Sciatic nerve (tissue), 2 donors: ENCODE data around the gene TMEM203. TPM values are rescaled to one million over a fixed set of nuclear protein-coding genes. Genes with fewer than 3 reads are reported as not detected.

ENCODE experiments used
- ATAC-seq: fragments of 200-7000 bp; cut with Tn5 transposase; one replicate; pipeline ENCODE4 v1.9.1; 2020; ENCODE audit warnings: mild to moderate bottlenecking, moderate library complexity
- DNase-seq: peaks from one replicate; pipeline ENCODE4 v3.0.0-alpha.2; 2020; ENCODE audit warnings: low spot score
- intact Hi-C: fragments of 100-400 bp; cut with DNase I; formaldehyde crosslinking; loops from one replicate; pipeline ENCODE4 v1.14.2; 2022
- total RNA-seq: library from RNA; stranded (reverse); fragmentation: NEBNext Ultra II Directional; extraction: Animal tissue kit (Norgen Biotek cat#: 25700); gene quantifications from one replicate; pipeline ENCODE4 v1.2.1, GENCODE V29; 2021
- donor health status: DM: no; HTN: no; CAD: no.
- donor health status: DM: no; HTN: no; CAD: no.

The TMEM203 gene
- total RNA-seq, 1 donor from 2014 or later: 25.6 TPM

DNA sequence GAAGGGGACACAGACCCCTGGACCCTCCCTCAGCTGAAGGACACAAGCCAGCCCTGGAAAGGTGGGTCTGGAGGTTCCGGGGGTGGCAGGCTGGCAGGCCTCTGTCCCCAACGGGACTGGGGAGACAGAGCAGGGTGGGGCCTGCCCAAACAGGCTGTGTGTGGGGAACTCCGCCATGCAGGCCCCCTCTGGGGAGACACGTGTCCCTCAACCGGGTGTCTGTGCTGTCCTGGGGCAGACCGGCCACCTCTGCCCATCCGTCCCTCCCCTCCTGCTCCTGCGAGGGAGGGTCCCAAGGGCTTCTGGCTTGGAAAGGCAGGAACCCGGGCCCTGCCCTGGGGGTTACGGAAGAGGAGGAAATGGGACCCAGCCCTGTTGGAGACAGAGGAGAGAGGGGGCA lies 26.7 kb upstream of the TMEM203 start:
- DNase-seq (no peak), ATAC-seq (no peak)
- intact Hi-C loops: loop anchor here (5.0 to 10.0 kb wide), 2 partner anchors 47 to 110 kb away; partner anchors contain the start of genes ANAPC2 and SSNA1

DNA sequence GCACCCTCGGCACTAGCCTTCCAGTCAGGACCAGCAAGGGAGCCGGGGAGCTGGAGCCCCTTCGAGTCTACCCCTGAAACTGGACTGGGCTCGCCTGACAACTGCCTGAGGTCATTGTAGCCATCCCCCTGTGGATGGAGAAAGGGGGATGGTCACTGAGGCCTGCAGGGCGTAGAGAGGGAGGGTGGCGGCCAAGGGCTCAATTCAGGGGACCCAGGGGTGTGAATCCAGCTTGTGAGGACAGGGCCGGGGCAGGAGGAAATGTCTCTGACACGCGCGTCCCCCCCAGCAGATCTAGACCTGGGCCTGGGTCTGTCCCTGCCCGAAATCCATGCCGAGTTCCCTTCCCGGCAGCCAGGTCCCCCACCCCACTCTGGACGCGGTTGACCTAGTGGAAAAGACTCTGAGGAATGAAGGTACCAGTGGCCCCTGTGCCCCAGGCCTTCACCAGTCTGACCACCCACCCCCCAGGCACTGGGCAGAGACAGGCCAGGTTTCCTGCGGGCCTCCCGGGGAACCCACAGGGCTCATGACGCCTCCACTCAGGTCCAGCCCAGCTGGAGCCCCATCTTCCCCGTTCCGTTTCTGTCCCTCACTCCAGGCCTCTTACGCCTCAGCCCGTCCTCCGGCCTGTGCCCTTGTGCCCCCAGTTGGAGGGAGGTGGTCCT lies 26.1 kb upstream of the TMEM203 start:
- intact Hi-C loops: loop anchor here (5.0 to 10.0 kb wide), 2 partner anchors 47 to 109 kb away; partner anchors contain the start of genes ANAPC2 and SSNA1
- DNase-seq (no peak), ATAC-seq (no peak)

GRCh38 chr9:137230705-137231371 lies 25.4 kb upstream of the TMEM203 start, which contains the start of gene SLC34A3:
Gene SLC34A3, plus strand, starts transcription at chr9:137230901. Its CDS starts 802 bp downstream, at chr9:137231703.
- intact Hi-C loops: loop anchor here (5.0 to 10.0 kb wide), 2 partner anchors 46 to 109 kb away; partner anchors contain the start of genes ANAPC2 and SSNA1
- no peak for ATAC-seq

DNA sequence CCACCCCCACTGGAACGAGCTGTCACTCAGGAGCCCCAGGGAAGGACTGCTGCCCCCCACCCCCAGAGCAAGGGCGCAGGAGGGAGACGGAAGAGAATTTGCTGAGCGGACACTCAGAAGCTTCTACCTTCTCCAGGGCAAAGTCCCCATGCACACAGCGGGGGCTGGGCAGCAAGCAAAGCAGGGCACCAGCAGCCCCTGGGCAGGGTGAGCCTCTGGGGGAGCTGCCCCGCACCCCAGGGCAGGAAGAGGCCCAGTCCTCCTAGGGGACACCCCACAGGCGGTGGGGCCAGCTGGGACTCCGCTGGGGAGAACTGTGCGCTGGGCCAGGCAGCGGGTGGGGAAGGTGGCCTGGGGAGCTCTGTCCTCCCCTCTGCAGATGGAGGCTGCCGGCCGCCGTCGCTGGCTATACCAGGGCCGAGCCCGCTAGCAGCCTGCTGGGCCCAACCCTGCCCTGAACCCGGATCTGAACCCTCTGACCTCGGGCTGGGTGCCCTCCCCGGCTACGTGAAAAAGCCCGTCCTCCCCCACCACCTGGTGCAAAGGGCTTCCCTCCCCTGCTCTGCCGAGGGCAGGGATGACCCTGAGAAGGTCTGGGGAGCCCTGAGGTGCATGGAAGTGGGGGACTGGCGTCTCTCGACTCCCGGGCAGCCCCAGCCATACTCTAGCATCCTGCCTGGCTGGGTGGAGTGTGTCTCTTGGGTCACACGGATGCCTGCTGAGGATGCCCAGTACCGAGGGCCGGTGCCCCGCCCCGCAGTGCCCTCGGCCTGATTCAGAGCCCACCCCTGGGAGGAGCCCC lies 24.7 kb upstream of the TMEM203 start:
- DNase-seq (no peak), ATAC-seq (no peak)
- intact Hi-C loops: loop anchor here (5.0 to 10.0 kb wide), 2 partner anchors 45 to 108 kb away; partner anchors contain the start of genes ANAPC2 and SSNA1

More at GRCh38 chr9:137230705-137231371, 25.4 kb upstream of the TMEM203 start, which contains the start of gene SLC34A3:
- no peak for DNase-seq

DNA sequence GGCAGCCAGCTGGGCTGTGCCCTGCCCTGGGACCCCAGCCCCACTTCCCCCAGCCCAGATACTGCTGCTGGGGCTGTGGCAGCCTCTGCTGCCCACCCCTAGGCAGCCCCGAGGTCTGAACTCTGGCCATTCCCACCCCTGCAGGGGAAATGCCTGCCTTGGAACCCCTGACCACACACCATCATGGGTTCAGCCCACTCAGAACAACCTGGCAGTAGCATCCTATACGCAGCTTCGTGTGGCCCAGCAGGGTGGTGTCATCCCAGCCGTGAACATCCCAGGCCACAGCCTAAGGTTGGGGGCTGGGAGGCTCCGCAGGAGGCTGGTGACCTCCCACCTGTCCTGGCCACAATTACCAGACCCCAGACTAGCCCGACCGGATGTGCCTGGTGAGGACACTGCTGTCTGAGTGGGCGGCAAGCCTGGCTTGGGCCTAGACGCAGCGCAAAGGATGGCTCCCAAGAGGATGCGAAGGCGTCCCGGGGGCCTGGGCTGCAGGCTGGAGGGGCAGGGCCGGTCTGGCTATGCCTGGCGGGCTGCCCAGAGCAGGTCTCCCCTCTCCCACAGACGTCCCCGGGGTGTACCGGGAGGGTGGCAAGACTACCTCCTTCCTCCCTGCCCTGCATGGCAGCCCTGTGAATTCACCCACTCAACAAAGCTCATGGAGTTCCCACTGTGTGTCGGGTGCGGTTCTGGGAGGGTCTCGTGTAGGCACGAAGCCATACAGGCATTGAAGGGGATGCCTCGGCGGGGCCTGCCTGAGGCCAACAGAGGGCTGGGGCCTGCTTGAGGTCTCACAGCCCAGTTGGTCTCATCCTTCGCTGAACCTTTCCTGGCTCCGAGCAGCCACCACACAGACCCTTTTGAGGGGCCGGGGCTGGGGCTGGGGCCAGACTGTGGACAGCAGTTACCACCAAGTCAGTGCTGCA lies 23.8 kb upstream of the TMEM203 start:
- DNase-seq (no peak), ATAC-seq (no peak)
- intact Hi-C loops: no loop called here

DNA sequence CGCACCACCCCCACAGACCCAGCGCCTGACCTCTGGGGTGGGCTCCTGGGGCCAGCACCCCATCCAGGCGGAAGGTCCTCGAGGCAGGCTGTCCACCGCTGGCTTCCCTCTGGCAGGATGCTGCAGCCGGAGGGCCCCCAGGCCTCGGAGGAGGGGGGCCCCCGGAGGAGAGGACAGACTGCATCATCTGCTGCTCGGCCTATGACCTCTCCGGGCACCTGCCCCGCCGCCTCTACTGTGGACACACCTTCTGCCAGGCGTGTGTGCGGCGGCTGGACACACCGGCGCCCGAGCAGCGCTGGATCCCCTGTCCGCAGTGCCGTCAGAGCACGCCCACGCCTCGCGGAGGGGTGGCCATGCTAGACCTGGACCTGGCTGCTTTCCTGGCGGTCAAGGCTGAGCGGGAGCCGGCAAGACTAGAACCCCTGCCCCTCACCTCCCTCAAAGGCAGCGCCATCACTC lies 23.1 kb upstream of the TMEM203 start:
- intact Hi-C loops: no loop called here
- DNase-seq (no peak), ATAC-seq (no peak)

GRCh38 chr9:137227853-137228505 lies 22.5 kb upstream of the TMEM203 start:
- ATAC-seq (no peak), DNase-seq (no peak)
- intact Hi-C loops: no loop called here

- intact Hi-C loops: no loop called here
- DNase-seq: peak; percentile 85
- no peak for ATAC-seq
Observed at GRCh38 chr9:137227054-137227852, 21.8 kb upstream of the TMEM203 start, which contains the start of gene RNF224. Gene RNF224, plus strand, starts transcription at chr9:137227502. Its CDS starts 834 bp downstream, at chr9:137228336.

- intact Hi-C loops: no loop called here
- DNase-seq: no peak
- ATAC-seq: no peak
Observed at GRCh38 chr9:137226338-137227053, 21.0 kb upstream of the TMEM203 start.

GRCh38 chr9:137225699-137226331 lies 20.4 kb upstream of the TMEM203 start:
- DNase-seq: no peak
- no peak for ATAC-seq
- intact Hi-C loops: no loop called here

DNA sequence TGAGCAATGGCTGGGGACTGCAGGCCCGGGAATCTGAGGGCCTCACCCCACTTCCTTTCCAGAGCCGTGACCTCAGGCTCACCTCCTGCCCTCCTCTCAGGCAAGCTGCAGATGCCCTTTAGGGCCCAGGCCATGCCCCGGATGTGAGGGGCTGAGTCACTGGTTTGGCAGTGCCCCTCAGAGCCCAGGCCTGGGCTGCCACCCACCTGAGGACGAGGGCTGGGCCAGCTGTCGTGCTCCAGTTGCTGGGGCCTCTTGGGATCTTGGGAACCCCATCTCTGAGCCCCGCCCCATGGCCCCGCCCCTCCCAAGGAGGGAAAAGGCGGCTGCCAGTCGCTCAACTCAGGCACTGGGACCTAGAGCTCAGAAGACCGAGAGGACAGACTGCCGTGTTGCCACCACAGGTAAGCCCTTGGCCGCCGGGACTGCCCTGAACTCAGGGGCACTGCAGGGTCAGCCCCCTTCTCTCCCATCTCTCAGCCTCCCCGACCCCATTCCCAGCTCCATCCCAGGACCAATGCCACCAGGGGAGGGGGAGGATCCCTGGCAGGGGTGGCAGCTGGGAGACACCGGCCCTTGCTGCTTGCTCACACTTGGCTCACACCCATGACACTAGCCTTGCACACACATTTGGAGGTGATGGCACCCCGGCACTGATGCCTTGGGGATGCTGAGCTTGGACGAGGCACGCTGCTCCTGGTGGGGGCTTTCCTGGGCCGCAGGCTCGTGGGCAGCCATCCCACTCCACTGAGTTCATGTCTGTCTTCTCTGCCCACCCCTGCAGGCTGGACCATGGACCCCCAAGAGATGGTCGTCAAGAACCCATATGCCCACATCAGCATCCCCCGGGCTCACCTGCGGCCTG lies 19.6 kb upstream of the TMEM203 start, which contains the start of gene CYSRT1:
Gene CYSRT1, plus strand, starts transcription at position 345 of the 865 bp plus-strand sequence. Its CDS starts 448 bp downstream, at position 793.
- intact Hi-C loops: no loop called here
- DNase-seq: no peak
- no peak for ATAC-seq

DNA sequence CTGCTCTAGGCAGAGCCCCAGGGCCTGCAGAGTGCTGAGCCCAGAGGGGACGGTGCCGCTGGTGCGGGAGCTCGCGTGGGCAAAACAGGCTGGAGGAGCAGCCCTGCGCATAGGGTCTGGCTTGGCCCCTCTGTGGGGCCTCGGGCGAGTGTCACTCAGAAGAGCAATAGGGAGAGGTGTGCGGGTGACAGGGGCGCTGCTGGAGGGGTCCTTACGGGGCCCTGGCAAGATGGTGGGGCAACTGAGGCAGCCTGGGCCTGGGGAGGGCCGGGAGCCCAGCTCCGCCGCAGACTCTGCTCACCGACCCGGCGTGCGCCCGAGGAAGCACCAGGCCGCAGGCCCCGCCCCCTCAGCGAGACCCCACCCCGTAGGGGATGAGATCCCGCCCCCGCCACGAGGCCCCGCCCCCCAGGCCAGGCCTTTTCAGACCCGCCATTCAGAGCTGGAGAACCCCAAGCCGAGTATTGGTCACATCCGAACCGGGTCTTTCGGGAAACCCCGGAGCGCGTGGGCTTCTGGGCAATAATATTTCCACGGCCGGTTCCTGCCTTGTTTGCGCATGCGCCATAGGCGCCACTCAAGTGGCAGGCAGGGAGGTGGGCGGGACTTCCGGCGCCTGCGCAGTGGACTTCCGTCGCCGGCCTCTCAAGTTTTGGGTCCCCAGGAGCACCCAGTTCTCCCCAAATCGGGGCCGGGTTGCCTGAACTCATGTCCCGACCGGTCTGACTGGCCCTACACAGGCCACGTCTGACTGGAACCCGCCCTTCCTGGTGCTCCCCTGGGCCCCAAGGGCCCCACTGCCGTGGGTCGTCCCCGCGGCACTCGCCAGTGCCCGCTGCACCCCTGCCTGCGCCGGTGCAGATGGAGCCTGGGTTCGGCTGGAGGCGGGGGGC lies 17.9 kb upstream of the TMEM203 start:
- intact Hi-C loops: no loop called here
- DNase-seq: peak; percentile 98
- ATAC-seq: peak; percentile 97

- intact Hi-C loops: no loop called here
- DNase-seq (no peak), ATAC-seq (peak; percentile 4)
Observed at GRCh38 chr9:137222190-137223077, 17.0 kb upstream of the TMEM203 start, which contains the start of gene RNF208. Gene RNF208, minus strand, starts transcription at chr9:137222240. Its CDS starts 1,028 bp downstream, at chr9:137221212.
